MM.1S (cell line): Measurements from ENCODE around the gene DGUOK.

ENCODE experiments used
- DNase-seq: peaks from one replicate; pipeline ENCODE4 v3.0.0-alpha.2; 2015
- H2AFZ ChIP-seq: fragments of 300-600 bp; sonication (generic); 2 replicates; pipeline ENCODE4 v1.6.0; 2016; ENCODE audit warnings: antibody characterized with exemption, low read length
- H3F3A ChIP-seq: fragments of 300-600 bp; sonication (generic); 2 replicates; pipeline ENCODE4 v1.6.1; 2016; ENCODE audit warnings: mild to moderate bottlenecking, antibody characterized with exemption, low read length, moderate library complexity, mixed read lengths; ENCODE audit not compliant: insufficient read depth
- H3K27ac ChIP-seq: fragments of 300-600 bp; sonication (generic); 2 replicates; pipeline ENCODE4 v1.5.1; 2016; ENCODE audit warnings: mild to moderate bottlenecking, low read length
- H3K27me3 ChIP-seq: fragments of 300-600 bp; sonication (generic); replicated peaks from 2 replicates; pipeline ENCODE4 v1.6.0; 2016; ENCODE audit warnings: low read length; ENCODE audit not compliant: insufficient read depth
- H3K36me3 ChIP-seq: fragments of 300-600 bp; sonication (generic); replicated peaks from 2 replicates; pipeline ENCODE4 v1.6.1; 2016; ENCODE audit warnings: mild to moderate bottlenecking, low read length, mixed read lengths; ENCODE audit not compliant: insufficient read depth
- H3K4me1 ChIP-seq: fragments of 300-600 bp; sonication (generic); 2 replicates; pipeline ENCODE4 v1.6.1; 2016; ENCODE audit warnings: low read length, mixed read lengths
- H3K4me2 ChIP-seq: fragments of 300-600 bp; sonication (generic); 2 replicates; pipeline ENCODE4 v1.6.0; 2016; ENCODE audit warnings: low read depth, low read length
- H3K4me3 ChIP-seq: fragments of 300-600 bp; sonication (generic); 2 replicates; pipeline ENCODE4 v1.5.1; 2016; ENCODE audit warnings: low read length, mixed read lengths
- H3K79me2 ChIP-seq: fragments of 300-600 bp; sonication (generic); 2 replicates; pipeline ENCODE4 v1.6.1; 2016; ENCODE audit warnings: mixed run types, low read length, mixed read lengths
- H3K9ac ChIP-seq: fragments of 300-600 bp; sonication (generic); 2 replicates; pipeline ENCODE4 v1.6.1; 2016; ENCODE audit warnings: low read length, mixed read lengths
- H3K9me2 ChIP-seq: fragments of 300-600 bp; sonication (generic); replicated peaks from 2 replicates; pipeline ENCODE4 v1.6.1; 2016; ENCODE audit warnings: mild to moderate bottlenecking, low read length, mixed read lengths; ENCODE audit not compliant: insufficient read depth
- H3K9me3 ChIP-seq: fragments of 300-600 bp; sonication (generic); replicated peaks from 2 replicates; pipeline ENCODE4 v1.6.1; 2016; ENCODE audit warnings: mild to moderate bottlenecking, low read length, mixed read lengths; ENCODE audit not compliant: insufficient read depth
- H4K20me1 ChIP-seq: fragments of 300-600 bp; sonication (generic); 2 replicates; pipeline ENCODE4 v1.6.1; 2016; ENCODE audit warnings: mild to moderate bottlenecking, low read length, moderate library complexity, mixed read lengths; ENCODE audit not compliant: insufficient read depth
- EZH2 ChIP-seq: fragments of 300-600 bp; sonication (generic); optimal IDR thresholded peaks from 2 replicates; pipeline ENCODE3; 2017; ENCODE audit warnings: low read depth, mild to moderate bottlenecking, antibody characterized with exemption, low read length, mixed read lengths
- EZH2phosphoT487 ChIP-seq: fragments of 300-600 bp; sonication (generic); IDR thresholded peaks from 2 replicates; pipeline ENCODE4 v1.6.1; 2018; ENCODE audit warnings: antibody characterized with exemption, low read length
- TF ChIP-seq, protein P1 (sequence below): fragments of 300-600 bp; sonication (generic); IDR thresholded peaks from 2 replicates; pipeline ENCODE4 v1.5.1; 2016; ENCODE audit warnings: antibody characterized with exemption, low read length, mixed read lengths

The DGUOK gene

DNA sequence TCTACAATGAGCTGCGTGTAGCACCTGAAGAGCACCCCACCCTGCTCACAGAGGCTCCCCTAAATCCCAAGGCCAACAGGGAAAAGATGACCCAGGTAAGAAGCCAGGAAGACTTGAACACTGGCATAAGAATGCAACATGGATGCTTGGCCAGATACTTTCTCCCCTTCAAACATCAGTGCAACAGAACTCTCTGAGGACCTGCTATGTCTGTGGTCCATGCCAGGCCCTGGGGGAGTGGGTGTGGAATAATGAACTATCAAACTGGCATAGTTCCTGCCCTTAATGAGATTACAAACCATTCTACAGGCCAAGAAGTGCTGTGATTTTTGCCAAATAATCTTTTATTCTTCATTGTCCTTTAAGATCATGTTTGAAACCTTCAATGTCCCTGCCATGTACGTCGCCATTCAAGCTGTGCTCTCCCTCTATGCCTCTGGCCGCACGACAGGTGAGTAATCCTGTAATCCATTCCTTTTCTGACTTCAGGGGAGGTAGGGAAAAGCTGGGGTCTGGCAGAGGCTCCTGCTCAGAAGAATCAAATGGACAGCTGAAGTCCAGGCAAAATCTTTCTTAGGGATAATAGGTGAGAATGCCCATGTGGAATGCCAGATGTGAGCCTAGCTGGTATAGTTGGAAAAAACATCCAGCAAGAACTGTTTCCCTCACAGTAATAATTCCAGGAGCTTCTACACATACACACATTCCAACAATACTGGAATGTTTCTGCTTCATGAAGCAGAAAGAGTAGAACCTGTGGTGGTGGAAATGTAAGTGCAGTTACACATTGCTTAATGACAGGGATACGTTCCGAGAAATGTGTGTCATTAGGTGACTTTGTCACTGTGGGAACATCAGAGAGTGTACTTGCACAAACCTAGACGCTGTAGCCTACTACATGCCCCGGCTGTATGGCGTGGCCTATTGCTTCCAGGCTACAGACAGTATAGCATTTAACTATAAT is 17.7 kb upstream of the DGUOK start:
- H2AFZ ChIP-seq = no peak overlapping the region
- TF ChIP-seq, protein P1, sequence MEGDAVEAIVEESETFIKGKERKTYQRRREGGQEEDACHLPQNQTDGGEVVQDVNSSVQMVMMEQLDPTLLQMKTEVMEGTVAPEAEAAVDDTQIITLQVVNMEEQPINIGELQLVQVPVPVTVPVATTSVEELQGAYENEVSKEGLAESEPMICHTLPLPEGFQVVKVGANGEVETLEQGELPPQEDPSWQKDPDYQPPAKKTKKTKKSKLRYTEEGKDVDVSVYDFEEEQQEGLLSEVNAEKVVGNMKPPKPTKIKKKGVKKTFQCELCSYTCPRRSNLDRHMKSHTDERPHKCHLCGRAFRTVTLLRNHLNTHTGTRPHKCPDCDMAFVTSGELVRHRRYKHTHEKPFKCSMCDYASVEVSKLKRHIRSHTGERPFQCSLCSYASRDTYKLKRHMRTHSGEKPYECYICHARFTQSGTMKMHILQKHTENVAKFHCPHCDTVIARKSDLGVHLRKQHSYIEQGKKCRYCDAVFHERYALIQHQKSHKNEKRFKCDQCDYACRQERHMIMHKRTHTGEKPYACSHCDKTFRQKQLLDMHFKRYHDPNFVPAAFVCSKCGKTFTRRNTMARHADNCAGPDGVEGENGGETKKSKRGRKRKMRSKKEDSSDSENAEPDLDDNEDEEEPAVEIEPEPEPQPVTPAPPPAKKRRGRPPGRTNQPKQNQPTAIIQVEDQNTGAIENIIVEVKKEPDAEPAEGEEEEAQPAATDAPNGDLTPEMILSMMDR = no peak
- no peak for TF ChIP-seq EZH2phosphoT487
- no peak for TF ChIP-seq EZH2

DNA sequence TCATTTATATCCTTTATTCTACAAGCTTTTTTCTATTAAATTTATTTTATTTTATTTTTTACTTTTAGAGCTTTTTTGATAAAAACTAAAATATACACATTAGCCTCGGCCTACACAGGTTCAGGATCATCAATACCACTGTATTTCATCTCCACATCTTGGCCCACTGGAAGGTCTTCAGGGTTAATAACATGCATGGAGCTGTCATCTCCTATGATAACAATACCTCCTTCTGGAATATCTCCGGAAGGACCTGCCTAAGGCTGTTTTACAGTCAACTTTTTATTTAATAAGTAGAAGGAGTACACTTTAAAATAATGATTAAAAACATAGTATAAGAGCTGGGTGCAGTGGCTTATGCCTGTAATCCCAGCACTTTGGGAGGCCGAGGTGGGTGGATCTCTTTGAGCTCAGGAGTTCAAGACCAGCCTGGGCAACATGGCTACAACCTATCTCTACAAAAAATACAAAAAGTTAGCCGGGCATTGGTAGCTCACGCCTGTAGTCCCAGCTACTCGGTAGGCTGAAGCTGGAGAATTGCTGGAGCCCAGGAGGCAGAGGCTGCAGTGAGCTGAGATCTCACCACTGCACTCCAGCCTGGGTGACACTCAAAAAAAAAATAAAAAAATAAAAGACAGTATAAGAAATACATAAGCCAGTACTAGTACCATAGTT is 15.7 kb upstream of the DGUOK start:
- Histone ChIP-seq H3K9me2 (no peaks in the 10 kb centered on the region), H3K4me2 (no peak overlapping the region), H3K4me1 (no peaks in the 10 kb centered on the region), H3K9ac (no peak overlapping the region), H3K9me3 (no peaks in the 10 kb centered on the region), H3K4me3 (no peak overlapping the region), H2AFZ (no peak overlapping the region), H3K27ac (no peak overlapping the region), H3K27me3 (no peaks in the 10 kb centered on the region), H4K20me1 (no peaks in the 10 kb centered on the region), H3K79me2 (no peaks in the 10 kb centered on the region), H3F3A (no peaks in the 10 kb centered on the region), H3K36me3 (no peaks in the 10 kb centered on the region)
- TF ChIP-seq EZH2phosphoT487 (no peak), EZH2 (no peak)
- TF ChIP-seq, protein P1 = no peak
- no peak for DNase-seq

More for the DNA sequence above, 17.7 kb upstream of the DGUOK start:
- Histone ChIP-seq H3K79me2 (no peaks in the 10 kb centered on the region), H3K9ac (no peak overlapping the region), H3K4me3 (no peak overlapping the region), H4K20me1 (no peaks in the 10 kb centered on the region), H3K36me3 (no peaks in the 10 kb centered on the region), H3K9me3 (no peaks in the 10 kb centered on the region), H3F3A (no peaks in the 10 kb centered on the region), H3K9me2 (no peaks in the 10 kb centered on the region), H3K4me1 (no peaks in the 10 kb centered on the region), H3K27ac (no peak overlapping the region), H3K27me3 (no peaks in the 10 kb centered on the region), H3K4me2 (no peak overlapping the region)
- DNase-seq = no peak

DNA sequence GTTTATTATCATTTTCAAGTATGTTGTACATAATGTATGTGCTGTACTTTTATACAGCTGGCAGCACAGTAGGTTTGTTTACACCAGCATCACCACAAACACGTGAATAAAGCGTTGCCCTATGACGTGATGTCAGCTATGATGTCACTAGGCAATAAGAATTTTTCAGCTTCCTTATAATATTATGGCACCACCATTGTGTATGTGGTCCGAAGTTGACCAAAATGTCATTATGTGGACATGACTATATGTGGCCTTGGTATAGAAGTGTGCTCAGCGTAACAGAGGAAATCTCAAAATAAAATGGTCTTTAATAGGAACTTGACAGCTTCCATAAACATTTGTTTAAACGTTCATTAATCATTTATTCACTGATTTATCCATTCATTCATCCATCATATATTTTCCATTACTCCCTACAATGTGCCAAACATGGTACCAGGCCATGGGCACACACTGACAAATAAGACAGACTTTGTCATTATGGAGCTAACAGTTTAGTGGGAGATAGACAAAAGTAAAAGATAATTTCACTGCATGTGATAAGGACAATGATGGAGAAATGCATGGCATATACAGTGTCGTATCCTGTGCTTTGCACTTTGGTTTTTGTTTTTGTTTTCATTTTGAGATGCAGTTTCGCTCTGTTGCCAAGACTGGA is 15.0 kb upstream of the DGUOK start:
- Histone ChIP-seq H3F3A (no peaks in the 10 kb centered on the region), H4K20me1 (no peaks in the 10 kb centered on the region), H3K4me2 (no peak overlapping the region)

More for the DNA sequence above, 15.0 kb upstream of the DGUOK start:
- Histone ChIP-seq H3K9me2 (no peaks in the 10 kb centered on the region), H3K9me3 (no peaks in the 10 kb centered on the region), H3K27ac (no peak overlapping the region), H3K4me3 (no peak overlapping the region), H3K36me3 (no peaks in the 10 kb centered on the region), H3K79me2 (no peaks in the 10 kb centered on the region), H3K4me1 (no peaks in the 10 kb centered on the region), H3K27me3 (no peaks in the 10 kb centered on the region), H3K9ac (no peak overlapping the region), H2AFZ (no peak overlapping the region)
- TF ChIP-seq EZH2 = no peak
- TF ChIP-seq EZH2phosphoT487 = no peak
- TF ChIP-seq, protein P1 = no peak
- no peak for DNase-seq
